ENCODE data around the gene ARHGAP15.

DNA sequence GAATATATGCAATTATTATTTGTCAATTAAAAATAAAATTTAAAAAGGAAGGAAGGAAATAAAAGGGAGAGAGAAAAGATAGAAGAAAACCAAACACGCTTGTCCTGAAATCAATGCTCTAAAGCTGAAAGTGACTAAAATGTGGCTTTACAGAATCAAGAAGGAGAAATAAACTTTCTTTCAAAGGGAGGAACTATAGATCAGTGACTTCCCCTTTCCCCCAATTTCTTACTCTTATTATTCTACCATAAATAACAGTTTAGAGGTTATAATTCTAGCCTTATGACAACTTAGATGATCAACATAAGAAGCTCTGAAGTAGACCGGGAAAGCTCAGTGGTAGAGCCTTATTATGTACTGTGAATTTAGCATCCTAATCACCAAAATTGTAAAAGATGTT is 122.5 kb downstream of the ARHGAP15 start:
- no peak for TF ChIP-seq MAX (IDR thresholded peaks at IDR 0.05)
- no peak for TF ChIP-seq YY1 (IDR thresholded peaks at IDR 0.05; ENCODE audit: low read depth)
- TF ChIP-seq EP300 (IDR thresholded peaks at IDR 0.05; ENCODE audit: borderline replicate concordance) = no peak
- no peak for TF ChIP-seq CEBPB (IDR thresholded peaks at IDR 0.05)

Data from Ishikawa (cell line).